ENCODE measurements around the gene AZU1. TPM values are rescaled to one million over a fixed set of nuclear protein-coding genes. Genes with fewer than 3 reads are reported as not detected.

Gene AZU1
- total RNA-seq, 1 donor: not detected

- TF ChIP-seq CTCF (IDR thresholded peaks at IDR 0.05; ENCODE audit: insufficient read depth, low read length): no peak
- no peak for DNase-seq (ENCODE audit: low read depth)
- no peak overlapping the region for H3K4me3 ChIP-seq (ENCODE audit: low read depth, low read length)
These were observed 16.1 kb upstream of the AZU1 start for GRCh38 chr19:811506-812048.

- no peak for DNase-seq (ENCODE audit: low read depth)
- TF ChIP-seq CTCF (IDR thresholded peaks at IDR 0.05; ENCODE audit: insufficient read depth, low read length): no peak
- H3K4me3 ChIP-seq (ENCODE audit: low read depth, low read length): no peak overlapping the region
These were observed 15.4 kb upstream of the AZU1 start for GRCh38 chr19:812049-812746.

GRCh38 chr19:812747-813218 is 14.9 kb upstream of the AZU1 start:
- no peak for TF ChIP-seq CTCF (IDR thresholded peaks at IDR 0.05; ENCODE audit: insufficient read depth, low read length)
- no peak overlapping the region for H3K4me3 ChIP-seq (ENCODE audit: low read depth, low read length)
- DNase-seq (ENCODE audit: low read depth): no peak

- DNase-seq (ENCODE audit: low read depth): no peak
- H3K4me3 ChIP-seq (ENCODE audit: low read depth, low read length): no peak overlapping the region
- no peak for TF ChIP-seq CTCF (IDR thresholded peaks at IDR 0.05; ENCODE audit: insufficient read depth, low read length)
These were observed 14.2 kb upstream of the AZU1 start for GRCh38 chr19:813219-814151.

- no peak overlapping the region for H3K4me3 ChIP-seq (ENCODE audit: low read depth, low read length)
- TF ChIP-seq CTCF (IDR thresholded peaks at IDR 0.05; ENCODE audit: insufficient read depth, low read length): no peak
- no peak for DNase-seq (ENCODE audit: low read depth)
These were observed 13.2 kb upstream of the AZU1 start for GRCh38 chr19:814152-815078.

All from fibroblast of the aortic adventitia (primary cell).